Stimulated activated CD4-positive, alpha-beta T cell treated with anti-CD3 and anti-CD28 coated beads, Interleukin-15, amount 100 ng/mL, for 48 hours (primary cell): ENCODE data around the gene MRPL27.

ENCODE experiments used
- DNase-seq, 2 donors: peaks; one replicate each; pipeline ENCODE4 v3.0.0-alpha.2; 2020; ENCODE audit warnings: low read depth in 2 of 2

Gene MRPL27

DNA sequence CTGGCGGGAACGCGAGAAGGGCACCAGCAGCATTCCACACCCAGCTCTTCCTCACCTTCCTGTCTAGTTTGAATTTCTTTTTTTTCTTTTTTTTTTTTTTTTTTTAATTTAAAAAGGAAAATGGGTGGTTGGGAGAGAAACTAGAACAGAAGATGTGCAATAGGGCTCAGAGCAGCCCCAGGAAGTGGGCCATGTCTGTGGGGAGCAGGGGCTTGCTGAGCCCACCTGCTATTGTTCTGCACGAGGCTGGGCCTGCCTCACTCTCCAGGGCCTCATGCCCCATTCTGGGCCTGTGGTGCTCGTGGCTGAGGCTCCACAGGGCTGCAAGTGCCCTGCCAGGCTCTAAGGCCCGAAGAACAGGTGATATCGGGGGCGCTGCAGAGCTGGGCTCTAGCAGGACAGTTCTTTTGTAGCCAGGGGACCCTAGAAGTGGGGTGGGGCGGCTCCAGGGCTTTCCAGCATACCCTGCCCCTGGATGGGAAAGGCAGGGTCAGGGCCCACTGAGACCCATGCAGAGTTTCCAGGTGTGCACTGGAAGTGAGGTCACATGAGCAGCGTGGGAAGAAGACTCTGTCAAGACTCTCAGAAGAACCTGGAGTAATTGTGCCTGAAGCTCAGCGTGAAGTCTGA, 12.4 kb downstream of the MRPL27 start:
- no peak for DNase-seq

DNA sequence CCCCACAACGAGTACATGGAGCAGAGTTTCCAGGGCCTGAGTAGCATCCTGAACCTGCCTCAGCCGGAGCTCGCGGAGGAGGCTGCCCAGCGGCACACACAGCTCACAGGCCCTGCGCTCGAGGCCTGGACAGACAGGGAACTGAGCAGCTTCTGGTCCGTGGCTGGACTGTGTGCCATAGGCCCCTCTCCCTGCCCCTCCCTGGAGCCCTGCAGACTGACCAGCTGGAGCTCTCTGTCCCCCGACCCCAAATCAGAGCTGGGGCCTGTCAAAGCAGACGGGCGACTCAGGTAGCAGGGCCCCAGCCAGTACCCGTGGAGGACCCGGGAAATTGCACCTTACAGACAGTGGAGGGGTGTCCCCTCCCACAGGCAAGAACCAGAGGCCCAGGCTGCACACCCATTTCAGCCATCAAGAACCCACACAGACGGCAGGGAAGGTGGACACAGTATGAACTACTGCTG, 13.0 kb downstream of the MRPL27 start:
- no peak for DNase-seq

DNA sequence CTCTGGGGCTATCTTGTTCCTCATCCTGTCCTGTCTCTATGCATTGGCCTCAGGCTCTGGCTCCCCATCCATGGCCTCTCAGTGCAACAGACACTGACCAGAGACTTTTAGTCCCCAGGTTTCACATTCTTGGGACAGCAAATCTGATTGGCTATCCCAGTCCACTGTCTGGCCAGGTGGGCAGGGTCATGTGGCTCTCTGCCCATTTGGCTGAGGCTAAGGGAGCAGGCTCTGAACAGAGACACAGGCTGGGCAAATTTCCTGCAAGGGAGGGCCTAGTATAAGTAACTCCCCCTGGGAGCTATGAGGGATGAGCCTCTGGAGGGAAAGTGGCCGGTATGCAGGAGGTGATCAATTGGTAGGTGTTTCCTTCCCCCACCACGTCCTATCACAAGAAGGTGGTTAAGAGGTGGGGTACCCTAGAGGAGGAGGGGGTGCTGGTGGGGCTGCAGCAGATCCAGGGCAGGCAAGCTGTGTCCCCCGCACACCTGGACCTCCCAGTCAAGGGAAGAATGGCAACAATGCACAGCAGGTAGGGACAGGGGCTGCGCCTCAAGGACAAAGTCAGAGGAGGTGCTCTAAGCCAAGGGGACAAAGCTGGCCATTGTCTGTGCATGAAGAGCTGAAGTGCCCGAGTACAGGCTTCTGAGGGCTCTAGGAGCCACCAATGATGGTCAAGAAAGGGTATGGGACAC, 13.8 kb downstream of the MRPL27 start:
- DNase-seq: no peak

DNA sequence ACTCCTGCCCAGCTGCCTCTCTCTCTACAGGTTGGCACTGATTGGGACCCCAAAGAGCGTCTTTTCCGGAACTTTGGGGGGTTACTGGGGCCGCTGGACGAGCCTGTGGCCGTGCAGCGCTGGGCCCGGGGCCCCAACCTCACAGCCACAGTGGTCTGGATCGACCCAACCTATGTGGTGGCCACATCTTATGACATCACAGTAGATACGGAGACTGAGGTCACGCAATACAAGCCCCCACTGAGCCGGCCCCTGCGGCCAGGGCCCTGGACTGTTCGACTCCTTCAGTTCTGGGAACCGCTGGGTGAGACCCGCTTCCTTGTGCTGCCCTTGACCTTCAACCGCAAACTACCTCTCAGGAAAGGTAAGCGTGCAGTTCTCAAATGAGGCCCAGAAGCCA, 14.8 kb downstream of the MRPL27 start:
- DNase-seq: no peak

- DNase-seq: no peak
Measured at GRCh38 chr17:50356892-50357510, 16.0 kb downstream of the MRPL27 start.

DNA sequence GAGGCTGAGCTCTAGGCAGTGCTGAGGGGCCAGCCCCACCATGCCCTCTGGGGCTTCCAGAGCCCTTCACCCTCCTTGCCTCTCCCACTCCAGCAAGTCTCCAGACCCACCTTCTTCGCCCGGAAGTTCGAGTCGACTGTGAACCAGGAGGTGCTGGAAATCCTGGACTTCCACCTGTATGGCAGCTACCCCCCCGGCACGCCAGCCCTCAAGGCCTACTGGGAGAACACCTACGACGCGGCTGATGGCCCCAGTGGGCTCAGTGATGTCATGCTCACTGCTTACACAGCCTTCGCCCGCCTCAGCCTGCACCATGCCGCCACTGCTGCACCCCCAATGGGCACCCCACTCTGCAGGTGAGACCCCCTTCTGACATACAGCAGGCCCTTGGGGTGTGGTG, 16.6 kb downstream of the MRPL27 start:
- DNase-seq: no peak

GRCh38 chr17:50355701-50356341, 17.2 kb downstream of the MRPL27 start:
- no peak for DNase-seq

GRCh38 chr17:50355336-50355700, 17.7 kb downstream of the MRPL27 start:
- DNase-seq: no peak

- DNase-seq: no peak
Measured at GRCh38 chr17:50354776-50355175, 18.2 kb downstream of the MRPL27 start.

DNA sequence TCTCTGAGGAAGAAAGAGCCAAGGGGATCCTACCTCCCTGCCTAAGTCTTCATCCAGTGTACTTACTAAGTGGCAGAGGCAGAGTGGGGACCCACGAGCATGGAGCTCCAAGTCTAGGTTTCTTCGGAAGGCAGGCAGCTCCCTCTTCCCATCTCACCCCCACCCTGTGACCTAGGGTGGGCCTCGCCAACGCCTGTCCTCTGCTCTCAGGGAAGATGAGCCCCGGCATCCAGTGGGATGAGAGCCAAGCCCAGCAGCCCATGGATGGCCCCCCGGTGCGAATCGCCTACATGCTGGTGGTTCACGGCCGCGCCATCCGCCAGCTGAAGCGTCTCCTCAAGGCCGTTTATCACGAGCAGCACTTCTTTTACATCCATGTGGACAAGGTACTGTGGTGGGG, 18.8 kb downstream of the MRPL27 start:
- no peak for DNase-seq

DNA sequence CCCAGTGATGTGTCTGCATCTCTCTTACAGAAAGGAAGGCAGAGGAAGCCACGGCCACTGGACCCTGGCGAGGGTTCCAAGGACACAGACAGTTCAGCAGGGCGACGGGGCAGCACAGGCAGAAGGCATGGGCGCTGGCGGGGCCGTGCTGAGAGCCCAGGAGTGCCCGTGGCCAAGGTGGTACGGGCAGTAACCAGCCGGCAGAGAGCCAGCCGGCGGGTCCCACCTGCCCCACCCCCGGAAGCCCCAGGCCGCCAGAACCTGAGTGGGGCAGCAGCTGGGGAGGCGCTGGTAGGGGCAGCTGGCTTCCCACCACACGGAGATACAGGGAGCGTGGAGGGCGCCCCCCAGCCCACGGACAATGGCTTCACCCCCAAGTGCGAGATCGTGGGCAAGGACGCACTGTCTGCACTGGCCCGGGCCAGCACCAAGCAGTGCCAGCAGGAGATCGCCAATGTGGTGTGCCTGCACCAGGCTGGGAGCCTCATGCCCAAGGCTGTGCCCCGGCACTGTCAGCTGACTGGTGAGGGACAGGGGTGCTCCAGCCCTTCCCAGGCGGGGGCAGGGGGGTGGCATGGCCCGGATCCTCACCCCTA, 19.3 kb downstream of the MRPL27 start:
- DNase-seq: no peak

DNA sequence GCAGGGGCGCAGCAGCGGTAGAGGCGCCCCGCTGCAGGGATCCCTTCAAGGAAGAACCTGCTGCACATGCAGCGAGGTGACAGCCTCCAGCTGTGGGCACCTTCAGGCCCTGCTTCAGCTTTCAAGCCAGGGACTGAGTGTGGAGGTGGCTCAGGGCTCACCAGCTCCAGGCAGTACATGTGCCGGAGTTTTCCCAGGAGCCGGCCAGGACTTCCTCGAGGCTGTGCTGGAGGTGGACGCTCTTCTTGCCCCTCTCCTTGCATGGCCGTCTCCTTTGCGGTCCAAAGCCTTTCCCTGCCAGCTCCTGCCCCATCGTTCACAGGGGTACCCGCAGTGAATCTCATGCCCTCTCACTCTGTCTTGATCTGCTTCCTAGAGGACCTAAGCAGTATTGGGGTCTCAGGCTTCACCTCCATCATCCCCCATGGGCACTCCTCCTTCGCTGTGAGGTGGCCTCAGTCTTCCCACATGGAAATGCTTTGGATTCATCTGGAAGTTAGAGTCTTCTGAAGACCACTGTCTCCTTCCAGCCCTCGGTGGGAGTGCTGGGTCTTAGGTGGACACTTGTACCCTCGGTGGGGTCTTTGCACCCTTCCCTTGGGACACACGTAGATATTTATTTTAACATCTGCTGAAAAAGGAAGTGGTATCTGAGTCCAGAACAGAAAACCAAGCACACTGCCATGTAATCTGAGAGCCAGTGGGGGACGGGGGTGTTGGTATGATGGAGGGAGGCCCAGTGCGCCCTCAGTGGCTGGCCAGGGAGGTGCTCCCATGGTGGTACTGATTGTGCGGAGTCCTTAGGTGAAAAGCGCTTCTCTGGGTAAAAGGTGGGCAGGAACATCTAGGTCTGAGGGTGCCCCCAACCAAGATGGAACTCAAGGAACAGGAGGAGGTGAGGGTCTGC, 20.0 kb downstream of the MRPL27 start:
- no peak for DNase-seq

DNA sequence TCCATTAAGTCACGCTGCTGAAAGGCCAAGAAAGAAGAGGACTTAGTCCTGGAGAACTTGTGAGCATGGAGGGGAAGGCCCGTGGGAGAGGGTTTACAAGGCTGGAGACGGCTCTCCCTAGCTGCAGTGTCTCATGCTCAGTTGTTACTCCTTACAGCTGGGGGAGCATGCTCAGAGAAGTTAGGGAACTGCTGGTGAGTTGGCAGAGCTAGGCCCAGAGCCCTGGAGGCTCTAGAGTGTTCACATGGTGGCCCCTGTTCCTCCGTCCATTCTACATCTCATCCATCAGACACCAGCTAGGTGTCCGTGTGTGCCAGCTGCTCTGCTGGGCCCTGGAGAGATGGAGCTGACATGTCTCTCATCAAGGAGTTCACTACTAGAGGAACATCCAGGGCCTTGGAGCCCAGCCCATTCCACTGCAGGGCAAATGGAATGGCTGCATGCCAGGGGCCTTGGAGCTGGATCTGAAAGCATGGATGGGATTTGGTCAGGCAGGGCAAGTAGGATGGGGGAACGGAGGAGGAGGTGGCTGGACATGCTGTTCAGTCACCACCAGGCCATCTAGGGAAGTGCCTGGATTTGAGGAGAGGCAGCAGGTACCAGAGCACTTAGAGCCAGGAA, 20.8 kb downstream of the MRPL27 start:
- no peak for DNase-seq

- DNase-seq: no peak
Measured at GRCh38 chr17:50350733-50351132, 22.3 kb downstream of the MRPL27 start.

DNA sequence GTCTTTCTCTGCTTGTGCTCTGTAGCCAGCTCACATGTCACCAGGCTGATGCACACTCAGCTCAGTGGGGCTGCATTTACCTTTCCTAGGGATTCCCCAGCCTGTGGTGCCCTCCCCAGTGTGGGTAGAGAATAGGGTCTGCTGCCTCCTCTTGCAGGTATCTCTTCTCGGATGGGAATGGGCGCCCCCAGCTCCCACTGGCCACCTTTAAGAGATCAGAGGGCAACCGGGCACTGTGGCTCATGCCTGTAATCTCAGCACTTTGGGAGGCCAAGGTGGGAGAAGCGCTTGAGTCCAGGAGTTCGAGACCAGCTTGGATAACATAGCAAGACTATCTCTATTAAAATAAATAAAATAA, 23.8 kb downstream of the MRPL27 start:
- DNase-seq: no peak

DNA sequence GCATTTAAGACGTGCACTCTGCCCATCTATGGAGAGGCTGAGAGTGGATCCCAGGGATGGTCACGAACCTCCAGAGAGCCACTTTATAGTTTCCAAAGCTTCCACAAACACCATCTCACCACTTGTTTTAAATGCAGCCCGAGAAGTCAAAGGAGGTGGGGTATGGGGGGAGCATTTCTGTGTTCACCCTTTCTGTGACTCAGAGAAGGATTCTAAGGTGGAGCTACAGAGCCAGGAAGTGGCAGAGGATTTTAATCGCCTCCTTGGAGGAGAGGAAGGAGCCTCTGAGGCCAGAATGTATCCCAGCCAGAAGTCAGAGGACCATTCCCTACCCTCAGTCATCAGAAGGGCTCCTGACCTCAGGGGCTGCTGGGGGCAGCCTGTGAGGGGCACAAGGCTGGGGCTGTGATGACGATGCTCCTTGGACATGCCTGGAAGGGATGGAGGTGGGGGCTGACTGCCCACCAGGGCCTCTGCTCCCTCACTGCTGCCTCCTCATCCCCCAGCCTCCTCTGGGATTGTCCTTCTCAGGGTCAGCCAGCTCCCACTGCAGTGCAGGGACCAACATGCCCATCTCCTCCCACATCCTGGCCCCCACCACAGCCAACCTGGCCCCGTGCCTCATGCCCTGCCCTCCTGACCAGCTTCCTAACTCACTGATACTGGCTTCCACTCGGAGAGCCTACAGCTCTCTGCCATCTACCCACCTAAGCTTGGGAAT, 24.3 kb downstream of the MRPL27 start:
- no peak for DNase-seq

DNA sequence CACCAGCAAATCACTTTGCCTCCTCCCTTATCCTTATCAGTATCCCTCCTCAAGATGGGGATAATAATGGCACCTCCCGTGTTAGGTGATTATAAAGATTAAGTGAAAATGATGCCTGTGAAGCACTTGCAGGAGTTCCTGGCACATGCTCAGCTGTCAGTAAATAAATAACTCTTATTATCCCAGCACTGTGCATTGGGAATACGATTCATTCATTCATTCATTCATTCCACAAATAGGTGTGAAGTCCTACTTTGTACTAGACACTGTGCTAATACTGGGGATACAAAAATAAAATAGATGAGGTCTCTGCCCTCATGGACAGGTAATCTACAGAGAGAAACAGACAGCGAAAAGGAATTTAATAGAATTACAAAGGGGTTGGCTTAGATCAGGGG, 25.1 kb downstream of the MRPL27 start:
- no peak for DNase-seq

- no peak for DNase-seq
Measured at GRCh38 chr17:50347117-50347893, 25.7 kb downstream of the MRPL27 start.

DNA sequence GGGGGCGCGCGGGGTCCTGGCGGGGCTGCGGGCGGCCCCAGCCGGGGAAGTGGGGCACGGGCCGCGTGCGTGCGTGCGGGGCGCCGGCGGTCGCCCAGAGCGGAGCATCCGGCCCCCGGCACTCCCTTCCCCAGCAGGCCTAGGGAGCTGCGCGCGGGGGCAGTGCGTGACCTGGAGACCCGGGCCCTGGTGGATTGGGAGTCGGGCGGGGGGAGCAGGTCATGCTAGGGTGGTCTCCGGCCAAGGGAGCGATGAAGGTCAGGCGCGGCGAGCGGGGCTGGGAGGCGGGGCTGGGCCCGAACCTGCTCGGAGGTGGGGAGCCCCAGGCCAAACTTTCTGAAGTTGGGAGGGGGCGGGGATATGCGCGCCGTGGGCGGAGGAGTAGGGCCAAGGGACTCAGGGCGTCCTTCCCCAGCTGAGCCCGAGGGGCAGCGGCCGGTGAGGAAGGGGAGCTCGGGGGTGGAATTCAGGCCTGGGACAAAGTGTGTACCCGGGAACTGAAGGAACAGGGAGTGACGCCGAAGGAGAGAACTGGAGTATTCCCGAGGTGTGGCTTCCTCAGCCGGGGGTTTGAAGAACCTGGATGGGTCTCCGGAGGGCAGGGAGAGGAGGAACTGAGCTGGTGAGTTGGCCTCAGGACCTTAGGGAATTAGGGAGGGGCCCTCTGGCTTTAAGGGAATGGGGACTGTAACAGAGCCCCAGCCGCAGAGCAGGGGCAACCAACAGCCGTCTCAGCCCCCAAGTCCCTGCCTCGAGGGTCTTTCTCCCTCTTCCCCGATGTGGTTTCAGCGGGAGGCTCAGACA, 26.5 kb downstream of the MRPL27 start:
- DNase-seq: peak; percentile 28 to 36
